GM12878 (cell line): ENCODE results near the gene PRF1.

ENCODE experiments used
- SIN3A ChIP-seq: IDR thresholded peaks from 2 replicates; pipeline ENCODE4 v1.6.1; 2012; ENCODE audit warnings: low read depth, low read length, improper control_type of control experiment
- SUZ12 ChIP-seq: fragments of 200-600 bp; sonication (generic); IDR thresholded peaks from one replicate; pipeline ENCODE4 v1.6.1; 2018; ENCODE audit warnings: antibody characterized with exemption, mild to moderate bottlenecking; ENCODE audit not compliant: unreplicated experiment

GRCh38 chr10:70647086-70647485 lies 44.5 kb upstream of the PRF1 start:
- TF ChIP-seq SIN3A (no peak), SUZ12 (no peak)
